ELR (cell line): ENCODE data around the gene GH1.
"Not testable (repeated sequence)": the region's sequence is repeated elsewhere in the genome, so short reads cannot be mapped to it uniquely, and the experiment has no call there.

Source experiments
- DNase-seq: peaks from one replicate; pipeline ENCODE4 v3.0.0-alpha.2; 2015; ENCODE audit warnings: low read depth

The GH1 gene

GRCh38 chr17:63926164-63926563 lies 7.5 kb upstream of the GH1 start:
- DNase-seq, result no peak

- no peak for DNase-seq
Measured at GRCh38 chr17:63925615-63926014, 7.0 kb upstream of the GH1 start.

GRCh38 chr17:63922402-63922801 lies 3.8 kb upstream of the GH1 start:
- not testable (repeated sequence) for DNase-seq

DNA sequence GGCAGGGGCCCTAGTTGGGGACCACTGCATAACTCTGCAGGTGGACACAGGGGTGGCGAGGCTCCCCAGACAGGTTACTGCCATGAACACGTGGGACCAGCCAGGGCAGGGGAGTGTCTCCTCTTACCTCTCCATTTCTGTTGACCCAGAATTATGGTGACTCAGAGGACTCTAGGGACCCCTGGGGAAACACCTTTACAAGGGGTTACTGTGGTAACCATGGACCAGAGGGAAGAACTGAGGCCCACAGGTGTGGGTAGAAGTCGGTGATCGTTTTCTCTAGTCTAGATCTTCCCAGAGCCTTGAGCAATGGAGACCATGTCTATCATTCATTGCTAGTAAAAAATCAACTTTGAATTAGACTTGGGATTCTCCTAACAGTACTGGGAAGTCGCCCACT lies 2.1 kb upstream of the GH1 start:
- not testable (repeated sequence) for DNase-seq

DNA sequence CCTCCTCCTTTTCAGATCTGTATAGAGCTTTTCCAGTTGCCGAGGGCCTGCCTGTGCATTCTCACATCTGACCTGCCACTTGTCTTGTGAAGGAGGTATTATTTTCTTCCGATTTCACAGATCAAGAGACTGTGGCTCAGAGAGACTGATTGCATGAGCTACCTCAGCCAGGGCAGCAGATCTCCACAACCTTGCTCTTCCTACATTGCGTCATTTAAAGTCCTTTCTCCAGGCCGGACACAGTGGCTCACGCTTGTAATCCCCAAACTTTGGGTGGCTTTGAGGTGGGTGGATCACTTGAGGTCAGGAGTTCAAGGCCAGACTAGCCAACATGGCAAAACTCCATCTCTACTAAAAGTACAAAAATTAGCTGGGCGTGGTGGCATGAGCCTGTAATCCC lies 1.4 kb upstream of the GH1 start:
- not testable (repeated sequence) for DNase-seq

DNA sequence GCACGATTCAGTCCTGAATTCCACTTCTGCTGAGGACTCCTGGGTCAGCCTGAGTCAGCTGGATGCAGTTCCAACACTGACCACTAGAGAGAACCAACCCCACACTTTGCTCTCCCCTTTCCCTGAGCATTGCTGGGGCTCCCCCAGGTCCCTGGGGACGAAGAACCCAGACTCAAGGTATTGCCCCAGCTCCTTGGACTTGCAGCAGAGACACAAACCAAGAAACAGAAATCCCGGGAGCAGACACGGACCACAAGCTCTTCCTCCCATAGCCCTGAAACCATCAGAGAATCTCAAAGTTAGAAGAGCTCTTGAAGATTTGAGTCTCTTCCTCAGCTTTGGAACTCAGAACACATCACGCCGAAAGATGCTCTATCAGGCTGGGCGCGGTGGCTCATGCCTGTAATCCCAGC lies 678 bp upstream of the GH1 start:
- DNase-seq, result peak; percentile 71

- DNase-seq, result peak; percentile 21
Measured at GRCh38 chr17:63918305-63918704, 334 bp downstream of the GH1 start.

GRCh38 chr17:63917646-63918045 lies 993 bp downstream of the GH1 start:
- DNase-seq, result no peak

GRCh38 chr17:63917206-63917605 lies 1.4 kb downstream of the GH1 start:
- not testable (repeated sequence) for DNase-seq

DNA sequence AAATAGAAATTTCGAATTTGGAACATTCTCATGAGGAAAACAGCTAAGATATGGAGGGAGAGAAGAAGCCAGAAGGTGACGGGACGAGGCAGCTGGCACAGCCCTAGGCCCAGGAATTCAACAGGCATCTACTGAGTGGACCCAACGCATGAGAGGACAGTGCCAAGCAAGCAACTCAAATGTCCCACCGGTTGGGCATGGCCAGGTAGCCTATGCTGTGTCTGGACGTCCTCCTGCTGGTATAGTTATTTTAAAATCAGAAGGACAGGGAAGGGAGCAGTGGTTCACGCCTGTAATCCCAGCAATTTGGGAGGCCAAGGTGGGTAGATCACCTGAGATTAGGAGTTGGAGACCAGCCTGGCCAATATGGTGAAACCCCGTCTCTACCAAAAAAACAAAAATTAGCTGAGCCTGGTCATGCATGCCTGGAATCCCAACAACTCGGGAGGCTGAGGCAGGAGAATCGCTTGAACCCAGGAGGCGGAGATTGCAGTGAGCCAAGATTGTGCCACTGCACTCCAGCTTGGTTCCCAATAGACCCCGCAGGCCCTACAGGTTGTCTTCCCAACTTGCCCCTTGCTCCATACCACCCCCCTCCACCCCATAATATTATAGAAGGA lies 2.0 kb downstream of the GH1 start:
- DNase-seq, result no peak

DNA sequence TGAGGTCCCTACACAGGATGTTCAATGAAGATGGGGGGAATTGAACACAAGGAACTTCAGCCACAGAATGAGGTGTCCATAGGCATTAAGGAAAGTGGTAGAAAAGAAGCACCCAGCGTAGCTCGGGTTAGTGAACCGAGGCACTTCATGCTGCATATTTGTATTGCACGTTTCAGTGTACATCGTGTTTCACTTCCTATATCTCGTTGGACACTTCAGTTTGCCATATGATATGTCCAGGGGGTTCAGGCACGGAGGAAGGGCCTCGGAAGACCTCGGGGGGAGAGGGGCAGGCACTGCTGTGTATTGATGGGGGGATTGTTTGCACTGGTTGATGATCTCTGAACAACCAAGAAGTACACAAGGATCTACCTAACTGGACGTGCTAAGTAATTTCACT lies 2.9 kb downstream of the GH1 start:
- not testable (repeated sequence) for DNase-seq

DNA sequence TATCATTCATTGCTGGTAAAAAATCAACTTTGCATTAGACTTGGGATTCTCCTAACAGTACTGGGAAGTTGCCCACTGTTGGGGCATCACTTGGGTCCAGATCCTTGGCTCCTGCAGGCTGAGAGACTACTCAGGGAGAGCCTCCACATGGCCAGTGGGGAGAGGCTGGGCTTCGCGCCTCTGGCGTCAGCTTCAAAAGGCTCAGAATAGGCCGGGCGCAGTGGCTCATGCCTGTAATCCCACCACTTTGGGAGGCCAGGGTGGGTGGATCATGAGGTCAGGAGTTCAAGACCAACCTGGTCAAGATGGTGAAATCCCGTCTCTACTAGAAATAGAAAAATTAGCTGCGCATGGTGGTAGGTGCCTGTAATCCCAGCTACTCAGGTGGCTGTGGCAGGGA lies 4.2 kb downstream of the GH1 start:
- no peak for DNase-seq

DNA sequence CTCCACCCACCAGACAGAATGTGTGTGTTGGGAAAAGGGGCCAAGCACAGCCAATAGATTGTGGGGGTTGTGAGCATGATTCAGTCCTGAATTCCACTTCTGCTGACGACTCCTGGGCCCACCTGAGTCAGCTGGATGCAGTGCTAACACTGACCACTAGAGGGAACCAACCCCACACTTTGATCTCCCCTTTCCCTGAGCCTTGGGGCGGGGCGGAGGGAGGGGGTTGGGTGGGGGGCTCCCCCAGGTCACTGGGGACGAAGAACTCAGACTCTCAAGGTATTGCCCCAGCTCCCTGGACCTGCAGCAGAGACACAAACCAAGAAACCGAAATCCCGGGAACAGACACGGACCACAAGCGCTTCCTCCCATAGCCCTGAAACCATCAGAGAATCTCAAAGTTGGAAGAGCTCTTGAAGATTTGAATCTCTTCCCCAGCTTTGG lies 7.0 kb downstream of the GH1 start:
- DNase-seq, result peak; percentile 62

DNA sequence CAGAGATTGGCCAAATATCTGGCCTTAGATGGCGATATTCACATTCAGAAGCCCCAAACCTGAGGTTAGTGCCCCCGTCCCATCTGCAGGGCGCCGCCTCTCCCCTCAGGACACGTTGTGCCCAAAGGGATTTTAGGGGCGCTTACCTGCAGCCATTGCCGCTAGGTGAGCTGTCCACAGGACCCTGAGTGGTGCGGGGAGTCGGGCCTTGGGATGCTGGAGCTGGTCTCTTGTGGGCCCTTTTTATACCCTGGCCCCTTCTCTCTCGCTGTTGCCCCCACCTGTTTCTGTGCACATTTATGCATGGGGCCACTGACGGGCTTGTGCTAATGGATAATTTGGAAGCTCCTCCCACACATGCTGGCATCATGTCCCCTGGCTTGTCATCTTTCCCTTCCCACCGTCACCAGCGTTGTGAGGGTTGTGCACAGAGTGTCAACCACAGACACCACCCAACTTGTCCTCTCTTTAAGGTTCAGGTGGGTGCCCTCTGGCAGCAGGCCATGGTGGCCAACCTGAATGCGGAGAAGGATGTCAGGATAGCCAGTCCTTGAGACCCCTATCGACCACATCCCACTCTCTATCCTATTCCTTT lies 7.5 kb downstream of the GH1 start, which contains the start of gene CSHL1:
TSS of gene CSHL1 (minus strand) at position 218 of the 595 bp plus-strand sequence. CDS start at position 156, 62 bp downstream.
- DNase-seq, result no peak

GRCh38 chr17:63910096-63910495 lies 8.5 kb downstream of the GH1 start:
- no peak for DNase-seq

- not testable (repeated sequence) for DNase-seq
Measured at GRCh38 chr17:63909586-63909985, 9.1 kb downstream of the GH1 start.

- DNase-seq, result peak; percentile 45
Measured at GRCh38 chr17:63907161-63907778, 11.4 kb downstream of the GH1 start.

- DNase-seq, result not testable (repeated sequence)
Measured at GRCh38 chr17:63904796-63905195, 13.8 kb downstream of the GH1 start.

DNA sequence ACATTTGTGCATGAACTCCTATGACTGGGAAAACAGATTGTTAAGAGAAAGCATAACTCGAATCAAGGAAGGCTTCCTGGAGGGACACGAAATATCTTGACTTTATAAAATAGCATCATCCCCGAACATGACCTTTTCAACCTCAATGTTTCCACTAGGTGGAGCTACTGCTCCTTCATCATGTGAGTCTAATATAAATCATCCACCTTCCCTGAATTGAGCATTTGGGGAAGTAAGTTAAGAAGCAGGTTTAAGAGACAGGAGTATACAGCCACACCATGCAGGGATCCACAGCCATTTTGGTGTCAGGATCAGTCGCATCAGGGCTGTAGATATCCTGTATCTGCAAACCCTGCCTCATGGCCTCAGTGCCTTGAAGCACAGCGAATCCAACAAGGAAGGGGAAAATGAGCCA lies 14.8 kb downstream of the GH1 start:
- DNase-seq, result peak; percentile 40

DNA sequence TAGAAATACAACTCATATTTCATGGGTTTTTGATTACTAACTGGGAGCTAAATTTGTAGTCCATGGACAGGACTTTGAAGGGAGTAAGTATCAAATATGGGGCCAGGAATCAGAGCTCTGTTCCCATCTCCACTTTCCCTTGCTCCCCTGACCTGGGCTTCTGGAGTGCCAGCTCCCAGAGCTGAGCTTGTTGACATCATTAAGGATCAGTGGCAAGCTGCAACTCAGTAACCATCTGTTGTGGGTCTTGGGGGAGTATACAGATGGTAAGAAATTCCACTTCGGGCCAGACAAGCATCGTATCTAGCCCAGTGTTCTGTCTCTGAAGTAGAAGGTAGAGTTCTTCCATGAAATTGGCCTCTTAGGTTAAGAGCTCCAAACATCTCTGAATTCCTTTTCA lies 16.7 kb downstream of the GH1 start:
- DNase-seq, result not testable (repeated sequence)

- DNase-seq, result peak; percentile 62
Measured at GRCh38 chr17:63898899-63899798, 19.5 kb downstream of the GH1 start.
